Measurements from ENCODE around the gene NEK11.

NEK11 gene

GRCh38 chr3:131026321-131027151 lies at the start of gene NEK11, which contains the start of gene ASTE1:
TSS of gene NEK11 (plus strand) at chr3:131026877. CDS start at chr3:131029709, 2,832 bp downstream.
TSS of gene ASTE1 (minus strand) at chr3:131026825. CDS start at chr3:131025306, 1,519 bp downstream.
- peak; percentile 83 for DNase-seq (ENCODE audit: low read depth)

- DNase-seq (ENCODE audit: low read depth) = no peak
These were observed 47.6 kb upstream of the NEK11 start for GRCh38 chr3:130979117-130979516.

GRCh38 chr3:130981469-130981868 lies 45.2 kb upstream of the NEK11 start:
- no peak for DNase-seq (ENCODE audit: low read depth)

GRCh38 chr3:130990282-130990681 lies 36.4 kb upstream of the NEK11 start:
- DNase-seq (ENCODE audit: low read depth) = no peak

- DNase-seq (ENCODE audit: low read depth) = no peak
These were observed 35.6 kb upstream of the NEK11 start for GRCh38 chr3:130991126-130991525.

- no peak for DNase-seq (ENCODE audit: low read depth)
These were observed 34.3 kb upstream of the NEK11 start for GRCh38 chr3:130992344-130992743.

GRCh38 chr3:130997289-130997688 lies 29.4 kb upstream of the NEK11 start:
- no peak for DNase-seq (ENCODE audit: low read depth)

GRCh38 chr3:131001071-131001470 lies 25.6 kb upstream of the NEK11 start:
- no peak for DNase-seq (ENCODE audit: low read depth)

GRCh38 chr3:131004603-131005002 lies 22.1 kb upstream of the NEK11 start:
- DNase-seq (ENCODE audit: low read depth) = no peak

- DNase-seq (ENCODE audit: low read depth) = no peak
These were observed 19.4 kb upstream of the NEK11 start for GRCh38 chr3:131007256-131007655.

GRCh38 chr3:131007782-131008181 lies 18.9 kb upstream of the NEK11 start:
- no peak for DNase-seq (ENCODE audit: low read depth)

GRCh38 chr3:131008326-131008725 lies 18.4 kb upstream of the NEK11 start:
- no peak for DNase-seq (ENCODE audit: low read depth)

GRCh38 chr3:131009698-131010097 lies 17.0 kb upstream of the NEK11 start:
- no peak for DNase-seq (ENCODE audit: low read depth)

- no peak for DNase-seq (ENCODE audit: low read depth)
These were observed 7.7 kb upstream of the NEK11 start for GRCh38 chr3:131018970-131019369.

GRCh38 chr3:131020122-131020693 lies 6.5 kb upstream of the NEK11 start:
- no peak for DNase-seq (ENCODE audit: low read depth)

GRCh38 chr3:131025539-131025938 lies 1.1 kb upstream of the NEK11 start:
- no peak for DNase-seq (ENCODE audit: low read depth)

GRCh38 chr3:131028844-131029243 lies 2.2 kb downstream of the NEK11 start:
- no peak for DNase-seq (ENCODE audit: low read depth)

- no peak for DNase-seq (ENCODE audit: low read depth)
These were observed 5.0 kb downstream of the NEK11 start for GRCh38 chr3:131031660-131032059.

GRCh38 chr3:131033480-131034080 lies 6.9 kb downstream of the NEK11 start:
- no peak for DNase-seq (ENCODE audit: low read depth)

GRCh38 chr3:131036200-131036816 lies 9.6 kb downstream of the NEK11 start:
- no peak for DNase-seq (ENCODE audit: low read depth)

- DNase-seq (ENCODE audit: low read depth) = no peak
These were observed 10.3 kb downstream of the NEK11 start for GRCh38 chr3:131036986-131037385.

GRCh38 chr3:131038326-131038725 lies 11.6 kb downstream of the NEK11 start:
- DNase-seq (ENCODE audit: low read depth) = no peak

Measured in activated T-cell treated with anti-CD3 and anti-CD28 coated beads for 48 hours (primary cell).